ENCODE data around the gene CHDH. TPM values are rescaled to one million over a fixed set of nuclear protein-coding genes. Genes with fewer than 3 reads are reported as not detected.
A peak's percentile ranks its signal among the peaks of the same experiment; 100 is the strongest.

CHDH gene
- total RNA-seq: 0.92 TPM
- long read RNA-seq, full-length matches to known transcripts: 1 of 7 reads
- long read RNA-seq, partial matches to known transcripts: 1 of 7 reads
- long read RNA-seq, other reads (novel, unspliced or antisense): 5 of 7 reads

- DNase-seq (ENCODE audit: low spot score): peak; percentile 74
- intact Hi-C loops (cut with DNase I): no loop called here
Measured at GRCh38 chr3:53846134-53846850, at the start of gene CHDH, which contains the start of gene IL17RB. TSS of gene CHDH (minus strand) at chr3:53846419. CDS start at chr3:53824008, 22,411 bp downstream. TSS of gene IL17RB (plus strand) at chr3:53846568. CDS start at chr3:53846589, 21 bp downstream.

- intact Hi-C loops (cut with DNase I): no loop called here
- no peak for DNase-seq (ENCODE audit: low spot score)
Measured at GRCh38 chr3:53892286-53892637, 46.0 kb upstream of the CHDH start.

- intact Hi-C loops (cut with DNase I): loop anchor here (1.0 kb wide), 1 partner anchor 9 kb away; the partner anchor contains the start of gene ACTR8
- DNase-seq (ENCODE audit: low spot score): peak; percentile 99
Measured at GRCh38 chr3:53891497-53892285, 45.5 kb upstream of the CHDH start, which contains the start of gene SELENOK. TSS of gene SELENOK (minus strand) at chr3:53891859.

GRCh38 chr3:53890726-53891475, 44.7 kb upstream of the CHDH start:
- no peak for DNase-seq (ENCODE audit: low spot score)
- intact Hi-C loops (cut with DNase I): loop anchor here (1.0 kb wide), 1 partner anchor 9 kb away; the partner anchor contains the start of gene ACTR8

DNA sequence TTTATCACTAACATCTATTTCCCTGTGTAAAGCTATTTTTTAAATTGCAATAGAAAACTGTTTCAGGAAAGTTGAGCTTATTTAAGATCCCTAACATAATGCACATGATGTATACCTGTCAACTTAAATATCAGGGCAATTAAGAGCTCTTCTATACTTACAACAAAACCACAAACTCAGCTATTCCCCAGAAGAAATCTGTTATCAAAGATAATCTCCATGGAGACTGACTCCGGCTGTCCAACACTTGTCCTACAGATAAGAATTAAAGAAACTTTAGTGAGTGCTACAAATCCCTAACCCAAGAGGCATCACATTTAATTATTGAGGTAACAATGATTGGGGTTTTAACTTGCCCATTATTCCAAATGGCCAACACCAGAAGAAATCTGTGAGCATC, 42.0 kb upstream of the CHDH start:
- no peak for DNase-seq (ENCODE audit: low spot score)
- intact Hi-C loops (cut with DNase I): no loop called here

DNA sequence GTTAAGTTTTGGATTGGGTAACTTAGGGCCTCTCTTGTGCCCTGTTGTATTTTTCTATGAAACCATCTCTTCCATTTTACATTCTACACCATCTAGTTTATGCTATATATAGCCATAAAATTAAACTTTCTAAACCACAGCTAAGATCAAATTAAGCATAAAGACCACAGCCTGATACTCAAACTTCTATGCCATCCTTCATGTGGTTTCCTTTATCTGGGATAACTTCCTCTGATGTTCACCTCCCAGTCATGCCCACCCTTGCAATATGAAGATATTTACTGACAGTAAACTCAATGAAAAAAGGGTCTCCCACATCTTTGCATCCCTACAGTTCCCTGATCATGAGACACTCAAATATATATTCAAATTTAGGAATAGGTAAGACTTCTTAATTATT, 41.2 kb upstream of the CHDH start:
- intact Hi-C loops (cut with DNase I): no loop called here
- no peak for DNase-seq (ENCODE audit: low spot score)

GRCh38 chr3:53885239-53885638, 39.0 kb upstream of the CHDH start:
- intact Hi-C loops (cut with DNase I): no loop called here
- DNase-seq (ENCODE audit: low spot score): no peak

DNA sequence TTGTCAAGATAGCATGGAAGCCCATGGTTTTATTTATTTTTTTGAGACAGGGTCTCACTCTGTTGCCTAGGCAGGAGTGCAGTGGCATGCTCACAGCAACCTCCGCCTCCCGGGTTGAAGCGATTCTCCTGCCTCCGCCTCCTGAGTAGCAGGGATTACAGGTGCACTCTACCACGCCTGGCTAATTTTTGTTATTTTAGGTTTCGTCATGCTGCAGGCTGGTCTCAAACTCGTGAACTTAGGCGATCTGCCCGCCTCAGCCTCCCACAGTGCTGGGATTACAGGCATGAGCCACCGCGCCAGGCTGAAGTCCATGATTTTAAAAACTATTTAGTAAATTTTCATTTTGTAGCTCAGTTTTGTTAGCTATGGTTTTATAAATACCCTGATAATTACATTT, 38.4 kb upstream of the CHDH start:
- intact Hi-C loops (cut with DNase I): loop anchor here (5.0 kb wide), 1 partner anchor 537 kb away; the partner anchor contains the start of gene DCP1A
- no peak for DNase-seq (ENCODE audit: low spot score)

DNA sequence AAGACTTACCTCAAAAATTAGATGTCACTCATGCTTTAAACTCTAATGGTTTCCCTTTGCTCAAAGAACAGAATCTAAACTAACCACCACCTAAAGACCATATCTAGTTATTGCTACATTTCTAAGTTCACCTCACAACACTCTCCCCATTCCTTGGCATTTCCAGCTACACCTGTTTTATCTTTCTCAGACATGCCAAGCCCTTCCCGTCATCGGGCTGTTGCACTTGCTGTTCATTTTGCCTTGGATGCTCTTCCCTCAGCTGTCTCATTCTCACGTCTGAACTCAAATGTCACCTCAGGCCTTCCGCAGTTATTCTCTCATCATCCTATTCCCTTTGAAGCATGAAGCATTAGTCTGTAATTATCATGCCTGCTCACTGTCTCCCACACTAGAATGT, 36.8 kb upstream of the CHDH start:
- intact Hi-C loops (cut with DNase I): loop anchor here (5.0 kb wide), 1 partner anchor 536 kb away; the partner anchor contains the start of gene DCP1A
- no peak for DNase-seq (ENCODE audit: low spot score)

DNA sequence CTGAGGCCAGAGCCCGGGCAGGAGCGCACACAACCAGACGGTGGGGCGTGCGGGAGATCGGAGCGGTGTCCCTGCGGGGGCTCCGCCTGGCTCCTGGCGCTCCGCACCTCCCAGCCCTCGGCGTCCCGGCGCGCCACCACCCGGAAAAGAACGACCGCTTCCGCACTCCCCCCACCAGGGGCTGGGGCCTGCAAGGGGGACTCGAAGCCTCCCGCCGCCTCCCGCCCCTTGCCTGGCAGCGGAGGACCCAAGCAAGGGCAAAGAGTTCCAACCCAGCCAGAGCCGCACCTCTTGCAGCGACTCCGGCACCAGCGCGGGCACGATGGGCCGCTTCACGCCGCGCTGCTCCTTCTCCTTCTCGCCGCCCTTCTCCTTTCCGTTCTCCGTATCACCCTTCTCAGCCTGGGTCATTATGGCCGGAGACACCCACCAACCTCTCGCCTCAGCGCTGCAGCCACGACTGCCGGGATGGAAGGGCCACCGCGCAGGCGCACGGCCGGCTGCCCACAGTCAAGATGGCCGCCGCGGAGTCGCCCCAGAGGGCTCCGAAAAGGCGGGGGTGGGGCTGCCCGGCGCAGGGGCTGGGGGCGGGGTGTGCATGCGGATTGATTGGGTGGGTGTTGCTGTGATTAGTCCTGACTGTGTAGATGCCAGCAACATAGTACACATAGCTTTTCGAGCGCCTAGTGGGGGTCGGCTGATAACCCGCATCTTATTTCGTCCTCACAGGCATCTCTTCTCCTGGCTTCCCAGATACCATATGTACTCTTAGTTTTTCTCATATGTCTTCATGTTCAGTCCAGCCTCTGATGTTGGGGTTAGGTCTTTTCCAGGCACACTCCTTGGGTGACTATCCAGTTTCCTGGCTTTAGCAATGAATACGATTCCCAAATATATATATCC, 35.7 kb upstream of the CHDH start, which contains the start of gene ACTR8:
Gene ACTR8, minus strand, starts transcription at position 462 of the 903 bp plus-strand sequence. Its CDS starts 51 bp downstream, at position 411.
- peak; percentile 95 for DNase-seq (ENCODE audit: low spot score)
- intact Hi-C loops (cut with DNase I): loop anchor here (1.0 to 5.0 kb wide), 2 partner anchors 9 to 535 kb away; partner anchors contain the start of genes DCP1A and SELENOK

DNA sequence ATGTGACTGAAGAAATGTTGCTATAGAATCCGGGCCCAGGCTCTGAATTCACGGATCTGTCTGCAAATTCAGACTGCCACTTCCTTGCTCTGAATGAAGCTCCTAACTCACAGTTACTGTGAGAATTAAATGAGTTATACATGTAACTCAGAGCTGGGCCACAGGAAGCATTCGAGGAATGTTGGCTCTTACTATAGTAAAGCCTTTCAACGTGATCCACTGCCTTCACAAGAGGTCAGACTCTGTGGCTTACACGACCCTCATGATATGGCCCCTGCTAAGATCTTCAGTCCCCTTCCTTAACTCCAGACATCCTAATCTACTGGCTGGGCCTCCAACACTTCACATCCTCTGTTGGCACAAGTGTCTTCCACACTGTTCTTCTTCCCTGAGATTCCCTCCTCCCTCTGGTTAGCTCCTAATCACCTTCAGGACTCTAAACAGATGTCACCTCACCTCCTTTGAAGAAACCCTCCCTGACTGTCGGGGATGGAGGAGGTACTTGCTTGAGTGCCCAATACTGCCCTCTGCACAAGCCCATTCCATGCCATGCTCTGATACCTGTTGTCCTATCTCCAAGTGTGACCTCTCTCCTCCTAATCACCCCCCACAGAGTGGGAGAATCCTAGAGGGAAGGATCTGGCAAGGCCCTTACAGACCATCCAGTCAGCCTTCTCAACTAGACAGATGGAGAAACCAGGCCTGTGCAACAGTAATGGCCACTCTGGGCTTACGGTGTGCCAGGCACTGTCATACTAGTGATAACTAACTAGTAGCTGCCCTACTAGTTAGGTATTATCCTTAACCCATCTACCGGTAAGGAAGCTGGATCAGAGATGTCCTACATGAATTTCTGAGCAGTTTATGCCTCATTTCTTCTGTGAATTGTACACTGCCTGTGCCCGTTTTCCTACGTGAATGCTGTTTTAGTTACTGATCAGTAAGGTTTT, 34.5 kb upstream of the CHDH start:
- DNase-seq (ENCODE audit: low spot score): no peak
- intact Hi-C loops (cut with DNase I): loop anchor here (5.0 kb wide), 1 partner anchor 533 kb away; the partner anchor contains the start of gene DCP1A

DNA sequence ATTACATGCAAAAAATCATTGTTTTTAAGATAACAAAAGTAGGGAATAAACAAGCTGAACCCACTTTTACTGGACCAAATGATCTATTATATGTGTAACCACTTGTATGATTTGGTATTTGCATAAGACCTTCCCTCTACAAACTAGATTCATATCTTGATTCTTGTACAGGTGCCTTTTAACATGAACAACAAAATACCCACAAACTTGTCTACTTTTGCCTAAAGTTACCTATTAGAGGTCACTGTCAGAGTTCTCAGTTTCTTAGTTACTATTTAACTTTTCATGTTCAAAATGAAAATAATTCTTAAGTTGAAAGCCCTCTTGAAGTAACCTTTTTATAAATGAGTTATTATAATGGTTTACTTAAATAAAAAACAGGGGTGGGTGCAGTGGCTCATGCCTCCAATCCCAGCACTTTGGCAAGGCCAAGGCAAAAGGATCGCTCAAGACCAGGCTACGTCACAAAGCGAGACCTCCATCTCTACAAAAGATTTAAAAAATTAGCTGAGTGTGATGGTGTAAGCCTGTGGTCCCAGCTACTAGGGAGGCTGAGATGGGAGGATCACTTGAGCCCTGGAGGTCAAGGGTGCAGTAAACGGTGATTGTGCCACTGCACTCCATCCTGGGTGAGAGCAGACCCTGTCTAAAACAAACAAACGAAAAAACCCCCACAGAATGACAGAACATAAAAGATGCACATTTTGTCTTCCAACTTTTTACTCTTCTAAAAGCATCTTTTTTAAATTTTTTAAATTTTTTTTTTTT, 19.7 kb upstream of the CHDH start:
- intact Hi-C loops (cut with DNase I): no loop called here
- no peak for DNase-seq (ENCODE audit: low spot score)

- intact Hi-C loops (cut with DNase I): no loop called here
- DNase-seq (ENCODE audit: low spot score): no peak
Measured at GRCh38 chr3:53863145-53863544, 16.9 kb upstream of the CHDH start.

GRCh38 chr3:53862241-53862640, 16.0 kb upstream of the CHDH start:
- intact Hi-C loops (cut with DNase I): no loop called here
- no peak for DNase-seq (ENCODE audit: low spot score)

DNA sequence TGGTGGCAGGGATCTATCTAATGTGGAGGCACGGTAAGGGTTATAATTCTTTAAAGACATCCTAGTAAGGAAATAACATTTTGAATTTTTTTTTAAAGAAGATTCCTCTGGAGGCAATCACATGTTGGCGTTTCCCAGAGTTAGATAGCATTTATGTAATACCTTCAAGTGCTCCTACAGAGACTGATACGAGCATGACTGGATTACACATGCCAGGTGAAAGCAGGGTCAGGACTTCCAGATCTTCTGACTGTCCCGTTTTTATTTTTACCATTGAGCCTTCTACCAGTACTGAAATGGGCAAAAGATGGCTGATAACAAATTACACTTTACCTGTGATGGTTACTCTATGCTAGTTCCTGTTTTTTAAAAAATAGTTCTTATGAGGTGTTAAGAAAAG, 14.0 kb upstream of the CHDH start:
- intact Hi-C loops (cut with DNase I): no loop called here
- DNase-seq (ENCODE audit: low spot score): no peak

DNA sequence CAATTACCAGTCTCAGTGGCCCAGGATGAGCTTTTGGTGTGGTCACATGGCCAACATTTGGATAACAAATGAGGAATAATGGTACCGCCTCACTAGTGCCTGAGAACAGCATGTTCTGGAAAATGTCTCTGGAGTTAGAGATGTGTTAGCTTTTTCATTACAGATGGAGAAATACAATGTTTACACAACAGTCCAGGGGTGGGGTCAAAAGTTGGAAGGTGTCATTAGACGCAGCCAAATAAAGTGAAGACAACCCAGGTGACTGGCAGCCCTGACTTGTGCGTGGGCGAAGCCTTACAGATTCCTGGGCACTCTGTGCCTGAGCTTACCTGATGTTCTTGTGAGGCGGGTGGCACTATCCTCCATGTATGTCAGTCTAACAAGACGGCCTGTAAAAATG, 13.0 kb upstream of the CHDH start:
- intact Hi-C loops (cut with DNase I): no loop called here
- DNase-seq (ENCODE audit: low spot score): no peak

All from cardiac septum (tissue), 1 donor.